SH-SY5Y (cell line): ENCODE results near the gene POSTN.

Experiments used
- GATA2 ChIP-seq: IDR thresholded peaks from 2 replicates; pipeline ENCODE4 v1.6.1; 2011; ENCODE audit warnings: mild to moderate bottlenecking, low read depth, low read length
- GATA3 ChIP-seq: IDR thresholded peaks from 2 replicates; pipeline ENCODE4 v1.6.1; 2011; ENCODE audit warnings: low read depth, mild to moderate bottlenecking, low read length, moderate library complexity

DNA sequence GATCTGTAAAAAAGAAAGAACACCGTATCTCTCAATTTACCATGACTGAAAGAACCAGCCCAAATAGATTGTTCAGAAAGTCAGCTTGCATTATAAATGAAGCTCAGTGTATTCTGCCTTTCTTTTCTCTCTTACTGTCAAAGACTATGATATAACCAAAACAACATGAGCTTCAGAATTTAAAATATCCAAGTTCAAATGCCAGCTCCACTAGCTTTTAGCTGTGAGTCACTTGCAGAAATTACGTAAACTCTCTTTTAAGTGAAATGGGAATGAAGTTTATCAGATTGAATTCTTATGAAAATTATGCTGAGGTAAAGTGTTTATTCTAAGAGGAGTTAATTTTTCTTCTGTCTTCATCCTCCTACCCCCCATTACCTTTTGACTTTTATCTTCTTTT, 20.0 kb upstream of the POSTN start:
- TF ChIP-seq GATA3 (no peak), GATA2 (no peak)
